ENCODE results near the gene TMEM150C. TPM values are rescaled to one million over a fixed set of nuclear protein-coding genes. Genes with fewer than 3 reads are reported as not detected.

TMEM150C gene
- total RNA-seq, 1 experiment from 2014 or later = 2.7 TPM

DNA sequence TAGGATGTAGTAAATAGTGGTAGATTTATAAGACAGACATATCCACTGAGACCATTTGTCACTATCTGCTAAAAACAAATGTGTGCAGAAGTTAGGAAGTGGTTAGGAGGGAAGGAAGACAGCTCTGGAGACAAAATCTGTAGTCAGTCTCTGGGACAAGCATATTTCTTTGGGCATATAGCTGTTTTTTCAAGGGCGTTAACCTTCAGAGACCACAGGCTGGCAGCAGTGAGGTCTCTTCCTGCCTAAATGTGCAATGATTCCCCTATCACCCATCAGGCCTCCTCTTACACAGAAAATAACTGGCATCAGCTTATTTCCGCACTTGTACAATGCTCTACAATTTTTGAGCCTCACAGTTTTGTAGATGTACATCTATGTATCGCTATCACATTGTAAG lies 6.5 kb downstream of the TMEM150C start:
- H3K9me3 Mint-ChIP-seq = no peaks in the 10 kb centered on the region
- no peak overlapping the region for H3K56ac ChIP-seq (ENCODE audit: insufficient read length, low read depth, low read length)
- no peak overlapping the region for H3T11ph ChIP-seq (ENCODE audit: low read length)
- no peak overlapping the region for H2AK5ac ChIP-seq (ENCODE audit: insufficient read length, low read length)
- no peak overlapping the region for H3K9ac ChIP-seq (ENCODE audit: extremely low read depth, insufficient read length, low read length)
- no peak overlapping the region for H3K4me3 Mint-ChIP-seq
- no peak overlapping the region for H4K91ac ChIP-seq (ENCODE audit: insufficient read length, low read depth, low read length)
- no peak overlapping the region for H2BK20ac ChIP-seq (ENCODE audit: low read depth, low read length, poor library complexity, severe bottlenecking)
- no peak overlapping the region for H4K5ac ChIP-seq (ENCODE audit: insufficient read length, low read depth, low read length)
- TF ChIP-seq, protein P1, sequence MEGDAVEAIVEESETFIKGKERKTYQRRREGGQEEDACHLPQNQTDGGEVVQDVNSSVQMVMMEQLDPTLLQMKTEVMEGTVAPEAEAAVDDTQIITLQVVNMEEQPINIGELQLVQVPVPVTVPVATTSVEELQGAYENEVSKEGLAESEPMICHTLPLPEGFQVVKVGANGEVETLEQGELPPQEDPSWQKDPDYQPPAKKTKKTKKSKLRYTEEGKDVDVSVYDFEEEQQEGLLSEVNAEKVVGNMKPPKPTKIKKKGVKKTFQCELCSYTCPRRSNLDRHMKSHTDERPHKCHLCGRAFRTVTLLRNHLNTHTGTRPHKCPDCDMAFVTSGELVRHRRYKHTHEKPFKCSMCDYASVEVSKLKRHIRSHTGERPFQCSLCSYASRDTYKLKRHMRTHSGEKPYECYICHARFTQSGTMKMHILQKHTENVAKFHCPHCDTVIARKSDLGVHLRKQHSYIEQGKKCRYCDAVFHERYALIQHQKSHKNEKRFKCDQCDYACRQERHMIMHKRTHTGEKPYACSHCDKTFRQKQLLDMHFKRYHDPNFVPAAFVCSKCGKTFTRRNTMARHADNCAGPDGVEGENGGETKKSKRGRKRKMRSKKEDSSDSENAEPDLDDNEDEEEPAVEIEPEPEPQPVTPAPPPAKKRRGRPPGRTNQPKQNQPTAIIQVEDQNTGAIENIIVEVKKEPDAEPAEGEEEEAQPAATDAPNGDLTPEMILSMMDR (conservative IDR thresholded peaks at IDR 0.05) = peak; percentile 52; the same call in 2 of the 3 replicates
- no peak overlapping the region for H2BK15ac ChIP-seq (ENCODE audit: low read depth, low read length)
- no peaks in the 10 kb centered on the region for H3K23me2 ChIP-seq (ENCODE audit: insufficient read length, low read depth, low read length, poor library complexity, severe bottlenecking)
- H3K36me3 Mint-ChIP-seq (ENCODE audit: insufficient read depth in 1 of 3, low read depth in 3 of 3) = no peaks in the 10 kb centered on the region
- DNase-seq = no peak
- H3K79me1 ChIP-seq (ENCODE audit: insufficient read depth, low read depth, low read length, poor library complexity, severe bottlenecking) = no peaks in the 10 kb centered on the region
- H3K9me3 ChIP-seq (ENCODE audit: control insufficient read depth, low read depth, low read length) = no peaks in the 10 kb centered on the region
- H2BK120ac ChIP-seq (ENCODE audit: low read depth, low read length, poor library complexity, severe bottlenecking) = no peak overlapping the region
- H3K27ac Mint-ChIP-seq = no peak overlapping the region
- no peak overlapping the region for H3K23ac ChIP-seq (ENCODE audit: insufficient read length, low read depth, low read length)
- H2BK12ac ChIP-seq (ENCODE audit: insufficient read length, low read depth, low read length) = no peak overlapping the region
- no peaks in the 10 kb centered on the region for H4K20me1 ChIP-seq (ENCODE audit: control insufficient read depth, insufficient read depth, insufficient read length)
- no peaks in the 10 kb centered on the region for H3K79me2 ChIP-seq (ENCODE audit: insufficient read depth, low read length)
- H4K8ac ChIP-seq (replicated peaks; ENCODE audit: insufficient read length, low read depth, low read length) = no peak overlapping the region
- WGBS (ENCODE audit: extremely low coverage, insufficient read length, low lambda C conversion rate) = no CpG with 5 or more reads among the region's 3 CpGs
- peaks cover 9 to 12% of the 10 kb centered on the region in 2 experiments for H3K4me1 Mint-ChIP-seq
- peaks cover 7% of the 10 kb centered on the region for H3K27me3 Mint-ChIP-seq (ENCODE audit: low read depth)
- H2AFZ ChIP-seq (ENCODE audit: low read length) = no peak overlapping the region
- peaks cover 3% of the 10 kb centered on the region; the same call in 1 of the 2 replicates for H3K4me1 ChIP-seq (ENCODE audit: insufficient read depth, low read length)
- H3K27me3 ChIP-seq (ENCODE audit: insufficient read depth, low read length) = no peaks in the 10 kb centered on the region
- H2BK5ac ChIP-seq (ENCODE audit: insufficient read length, low read length) = no peak overlapping the region
- H3K4me2 ChIP-seq (ENCODE audit: insufficient read depth, insufficient read length, low read length) = no peak overlapping the region
- H3K14ac ChIP-seq (ENCODE audit: insufficient read depth, low read length) = no peak overlapping the region
- no peak overlapping the region for H3K18ac ChIP-seq (ENCODE audit: insufficient read length, low read depth, low read length)
- H3K4ac ChIP-seq (ENCODE audit: low read depth, low read length) = no peak overlapping the region
- no peak overlapping the region for H3K27ac ChIP-seq (ENCODE audit: insufficient read length, low read depth, low read length)
